ENCODE data around the gene STK16.

DNA sequence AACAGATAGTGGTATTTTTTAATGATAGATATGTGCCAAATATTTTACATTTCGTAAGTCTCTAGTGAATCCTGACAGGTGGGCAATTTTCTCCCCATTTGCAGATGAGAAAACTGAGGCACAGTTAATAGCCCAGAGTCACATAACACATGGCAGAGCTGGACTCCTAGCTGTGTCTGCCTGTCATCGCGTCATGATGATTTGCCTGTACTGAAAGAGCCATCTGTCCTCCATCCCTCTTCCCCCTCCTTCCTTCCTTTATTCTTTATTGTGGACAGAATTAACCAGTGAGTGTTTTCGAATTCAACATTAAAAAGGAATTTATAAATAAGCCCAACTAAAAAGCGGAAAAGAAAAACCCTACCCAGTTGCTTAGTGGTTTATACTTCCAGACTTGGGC lies 37.1 kb downstream of the STK16 start:
- TF ChIP-seq, protein P1, sequence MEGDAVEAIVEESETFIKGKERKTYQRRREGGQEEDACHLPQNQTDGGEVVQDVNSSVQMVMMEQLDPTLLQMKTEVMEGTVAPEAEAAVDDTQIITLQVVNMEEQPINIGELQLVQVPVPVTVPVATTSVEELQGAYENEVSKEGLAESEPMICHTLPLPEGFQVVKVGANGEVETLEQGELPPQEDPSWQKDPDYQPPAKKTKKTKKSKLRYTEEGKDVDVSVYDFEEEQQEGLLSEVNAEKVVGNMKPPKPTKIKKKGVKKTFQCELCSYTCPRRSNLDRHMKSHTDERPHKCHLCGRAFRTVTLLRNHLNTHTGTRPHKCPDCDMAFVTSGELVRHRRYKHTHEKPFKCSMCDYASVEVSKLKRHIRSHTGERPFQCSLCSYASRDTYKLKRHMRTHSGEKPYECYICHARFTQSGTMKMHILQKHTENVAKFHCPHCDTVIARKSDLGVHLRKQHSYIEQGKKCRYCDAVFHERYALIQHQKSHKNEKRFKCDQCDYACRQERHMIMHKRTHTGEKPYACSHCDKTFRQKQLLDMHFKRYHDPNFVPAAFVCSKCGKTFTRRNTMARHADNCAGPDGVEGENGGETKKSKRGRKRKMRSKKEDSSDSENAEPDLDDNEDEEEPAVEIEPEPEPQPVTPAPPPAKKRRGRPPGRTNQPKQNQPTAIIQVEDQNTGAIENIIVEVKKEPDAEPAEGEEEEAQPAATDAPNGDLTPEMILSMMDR (IDR thresholded peaks at IDR 0.05) = no peak
- TF ChIP-seq EZH2 (IDR thresholded peaks at IDR 0.05) = no peak
